ENCODE results near the gene ATF2.

The ATF2 gene

DNA sequence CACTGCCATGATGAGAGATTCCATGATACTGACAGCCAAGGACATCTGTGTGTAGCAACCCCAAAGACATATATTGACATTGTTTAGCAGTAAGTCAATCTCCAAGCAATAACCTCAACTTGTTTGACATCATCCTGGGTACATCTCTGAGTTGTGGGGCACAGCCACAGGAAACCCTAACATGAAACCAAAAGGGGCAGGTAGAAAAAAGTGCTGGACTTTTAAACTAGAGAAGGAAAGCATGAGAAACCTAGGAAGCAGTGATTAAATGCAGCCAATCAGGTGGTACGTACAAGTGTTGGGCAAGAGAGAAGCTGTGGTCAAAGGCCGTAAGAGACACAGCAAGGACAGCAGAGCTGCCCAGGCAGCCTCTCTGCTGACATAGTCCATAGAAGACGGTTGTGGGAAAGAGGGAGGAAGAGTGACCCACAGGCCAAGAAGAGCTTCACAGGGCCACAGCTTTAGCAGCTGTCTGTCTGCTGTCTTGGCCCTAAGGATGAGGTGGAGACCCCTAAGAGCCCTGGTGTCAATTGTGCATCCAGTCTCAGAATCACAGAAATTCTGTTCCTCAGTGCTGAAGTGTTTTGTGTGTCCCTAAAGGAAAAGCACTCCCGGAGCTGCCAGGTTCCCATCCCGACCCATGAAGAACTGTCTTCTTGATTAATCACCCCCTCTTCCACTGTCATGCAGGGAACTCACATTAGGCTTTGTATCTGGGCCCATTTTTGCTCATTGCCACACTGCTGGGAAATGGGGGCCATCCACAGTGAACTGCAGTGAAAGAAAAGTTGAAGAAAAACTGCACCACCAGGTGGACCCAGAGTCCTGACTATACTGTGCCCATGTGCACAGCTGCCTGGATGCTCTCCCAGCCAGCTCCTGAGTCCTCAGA is 137.4 kb downstream of the ATF2 start:
- Histone ChIP-seq H3K36me3 (no peaks in the 10 kb centered on the region), H3K4me1 (ENCODE audit: control insufficient read depth in 1 of 2, insufficient read depth in 1 of 2, low read depth in 1 of 2, low read length in 1 of 2) (no peaks in the 10 kb centered on the region)

DNA sequence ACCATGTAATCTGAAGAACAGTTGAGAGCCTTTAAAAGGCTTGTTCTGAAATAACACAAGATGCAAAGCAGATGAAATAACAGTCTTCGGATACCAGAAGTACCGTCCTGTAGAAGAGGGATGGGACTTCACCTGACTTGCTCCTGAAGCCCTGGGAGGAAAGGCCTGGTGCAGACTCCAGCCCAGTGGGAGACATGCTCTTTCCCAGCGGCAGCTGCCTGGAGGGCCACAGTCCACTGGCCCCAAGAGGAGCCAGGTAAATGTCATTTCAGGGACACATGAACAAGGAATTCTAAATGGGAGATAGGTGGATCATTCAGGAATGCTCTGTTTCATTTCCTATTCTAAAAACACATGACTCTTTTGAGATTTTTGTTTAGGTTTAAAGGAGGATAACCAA is 140.2 kb downstream of the ATF2 start:
- Histone ChIP-seq H3K36me3 (no peaks in the 10 kb centered on the region), H3K27me3 (peaks cover 24% of the 10 kb centered on the region), H3K4me1 (ENCODE audit: control insufficient read depth in 1 of 2, insufficient read depth in 1 of 2, low read depth in 1 of 2, low read length in 1 of 2) (no peaks in the 10 kb centered on the region), H3K4me3 (ENCODE audit: low read depth in 1 of 2, low read length in 1 of 2) (no peak overlapping the region), H3K9me3 (no peaks in the 10 kb centered on the region), H3K27ac (no peak overlapping the region)
- TF ChIP-seq, protein P1, sequence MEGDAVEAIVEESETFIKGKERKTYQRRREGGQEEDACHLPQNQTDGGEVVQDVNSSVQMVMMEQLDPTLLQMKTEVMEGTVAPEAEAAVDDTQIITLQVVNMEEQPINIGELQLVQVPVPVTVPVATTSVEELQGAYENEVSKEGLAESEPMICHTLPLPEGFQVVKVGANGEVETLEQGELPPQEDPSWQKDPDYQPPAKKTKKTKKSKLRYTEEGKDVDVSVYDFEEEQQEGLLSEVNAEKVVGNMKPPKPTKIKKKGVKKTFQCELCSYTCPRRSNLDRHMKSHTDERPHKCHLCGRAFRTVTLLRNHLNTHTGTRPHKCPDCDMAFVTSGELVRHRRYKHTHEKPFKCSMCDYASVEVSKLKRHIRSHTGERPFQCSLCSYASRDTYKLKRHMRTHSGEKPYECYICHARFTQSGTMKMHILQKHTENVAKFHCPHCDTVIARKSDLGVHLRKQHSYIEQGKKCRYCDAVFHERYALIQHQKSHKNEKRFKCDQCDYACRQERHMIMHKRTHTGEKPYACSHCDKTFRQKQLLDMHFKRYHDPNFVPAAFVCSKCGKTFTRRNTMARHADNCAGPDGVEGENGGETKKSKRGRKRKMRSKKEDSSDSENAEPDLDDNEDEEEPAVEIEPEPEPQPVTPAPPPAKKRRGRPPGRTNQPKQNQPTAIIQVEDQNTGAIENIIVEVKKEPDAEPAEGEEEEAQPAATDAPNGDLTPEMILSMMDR (IDR thresholded peaks at IDR 0.05): no peak

More for the DNA sequence above, 137.4 kb downstream of the ATF2 start:
- H3K27ac ChIP-seq: no peak overlapping the region
- H3K9me3 ChIP-seq: no peaks in the 10 kb centered on the region
- TF ChIP-seq, protein P1 (IDR thresholded peaks at IDR 0.05): no peak
- peaks cover 10% of the 10 kb centered on the region for H3K27me3 ChIP-seq
- no peak overlapping the region for H3K4me3 ChIP-seq (ENCODE audit: low read depth in 1 of 2, low read length in 1 of 2)

DNA sequence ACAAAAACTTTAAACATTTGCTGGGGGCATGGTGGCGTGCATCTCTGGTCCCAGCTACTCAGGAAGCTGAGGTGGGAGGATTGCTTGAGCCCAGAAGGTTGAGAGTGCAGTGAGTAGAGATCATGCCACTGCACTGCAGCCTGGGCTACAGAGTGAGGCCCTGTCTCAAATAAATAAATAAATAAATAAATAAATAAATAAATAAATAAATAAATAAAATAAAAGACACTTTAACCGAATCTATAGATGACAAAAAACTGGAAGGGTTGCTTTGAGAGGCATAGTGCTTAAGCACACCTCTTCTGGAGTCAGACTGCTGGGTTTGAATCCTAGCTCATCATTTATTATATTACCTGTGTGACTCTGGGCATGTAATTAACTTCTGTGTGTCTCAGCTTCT is 141.6 kb downstream of the ATF2 start:
- Histone ChIP-seq H3K36me3 (no peaks in the 10 kb centered on the region), H3K27ac (no peak overlapping the region), H3K4me3 (ENCODE audit: low read depth in 1 of 2, low read length in 1 of 2) (no peak overlapping the region), H3K27me3 (peaks cover 25% of the 10 kb centered on the region), H3K9me3 (no peaks in the 10 kb centered on the region), H3K4me1 (ENCODE audit: control insufficient read depth in 1 of 2, insufficient read depth in 1 of 2, low read depth in 1 of 2, low read length in 1 of 2) (no peaks in the 10 kb centered on the region)
- TF ChIP-seq, protein P1 (IDR thresholded peaks at IDR 0.05): no peak

DNA sequence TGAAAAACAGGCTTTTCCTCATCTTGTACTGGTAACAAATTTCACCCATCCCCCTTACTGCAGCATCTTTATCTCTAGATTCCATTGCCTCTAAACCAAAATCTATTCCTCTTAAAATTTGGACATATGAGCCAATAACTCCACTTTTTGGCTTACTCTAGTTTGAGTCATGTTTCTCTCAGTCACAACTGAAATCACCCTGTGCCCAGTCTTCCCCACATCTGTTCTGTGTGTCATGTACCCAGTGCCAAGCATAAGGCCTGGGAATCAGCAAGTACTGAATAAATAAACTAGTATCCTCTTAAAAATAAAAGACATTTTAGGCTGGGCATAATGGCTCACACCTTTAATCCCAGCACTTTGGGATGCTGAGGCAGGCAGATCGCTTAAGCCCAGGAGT is 142.1 kb downstream of the ATF2 start:
- Histone ChIP-seq H3K4me1 (ENCODE audit: control insufficient read depth in 1 of 2, insufficient read depth in 1 of 2, low read depth in 1 of 2, low read length in 1 of 2) (no peaks in the 10 kb centered on the region), H3K9me3 (no peaks in the 10 kb centered on the region), H3K4me3 (ENCODE audit: low read depth in 1 of 2, low read length in 1 of 2) (no peak overlapping the region), H3K27me3 (peaks cover 29% of the 10 kb centered on the region), H3K36me3 (no peaks in the 10 kb centered on the region), H3K27ac (no peak overlapping the region)
- TF ChIP-seq, protein P1 (IDR thresholded peaks at IDR 0.05): no peak

DNA sequence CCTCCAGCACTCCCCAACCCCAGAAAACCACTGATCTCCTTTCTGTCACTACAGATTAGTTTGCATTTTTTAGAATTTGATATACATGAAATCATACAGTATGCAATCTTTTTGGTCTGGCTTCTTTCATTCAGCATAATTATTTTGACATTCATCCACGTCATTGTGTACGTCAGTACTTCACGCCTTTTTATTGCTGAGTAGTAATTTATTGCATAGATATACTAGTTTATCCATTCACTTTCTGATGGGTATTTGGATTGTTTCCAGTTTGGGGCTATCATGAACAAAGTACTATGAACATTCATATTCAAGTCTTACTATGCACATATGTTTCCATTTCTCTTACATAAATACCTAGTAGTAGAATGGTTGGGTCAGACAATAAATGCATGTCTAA is 142.8 kb downstream of the ATF2 start:
- H3K4me3 ChIP-seq (ENCODE audit: low read depth in 1 of 2, low read length in 1 of 2): no peak overlapping the region
- no peaks in the 10 kb centered on the region for H3K4me1 ChIP-seq (ENCODE audit: control insufficient read depth in 1 of 2, insufficient read depth in 1 of 2, low read depth in 1 of 2, low read length in 1 of 2)
- H3K27ac ChIP-seq: no peak overlapping the region
- peaks cover 32% of the 10 kb centered on the region for H3K27me3 ChIP-seq
- no peaks in the 10 kb centered on the region for H3K9me3 ChIP-seq
- TF ChIP-seq, protein P1 (IDR thresholded peaks at IDR 0.05): no peak
- H3K36me3 ChIP-seq: no peaks in the 10 kb centered on the region
